ENCODE results near the gene HIPK1.

The HIPK1 gene

DNA sequence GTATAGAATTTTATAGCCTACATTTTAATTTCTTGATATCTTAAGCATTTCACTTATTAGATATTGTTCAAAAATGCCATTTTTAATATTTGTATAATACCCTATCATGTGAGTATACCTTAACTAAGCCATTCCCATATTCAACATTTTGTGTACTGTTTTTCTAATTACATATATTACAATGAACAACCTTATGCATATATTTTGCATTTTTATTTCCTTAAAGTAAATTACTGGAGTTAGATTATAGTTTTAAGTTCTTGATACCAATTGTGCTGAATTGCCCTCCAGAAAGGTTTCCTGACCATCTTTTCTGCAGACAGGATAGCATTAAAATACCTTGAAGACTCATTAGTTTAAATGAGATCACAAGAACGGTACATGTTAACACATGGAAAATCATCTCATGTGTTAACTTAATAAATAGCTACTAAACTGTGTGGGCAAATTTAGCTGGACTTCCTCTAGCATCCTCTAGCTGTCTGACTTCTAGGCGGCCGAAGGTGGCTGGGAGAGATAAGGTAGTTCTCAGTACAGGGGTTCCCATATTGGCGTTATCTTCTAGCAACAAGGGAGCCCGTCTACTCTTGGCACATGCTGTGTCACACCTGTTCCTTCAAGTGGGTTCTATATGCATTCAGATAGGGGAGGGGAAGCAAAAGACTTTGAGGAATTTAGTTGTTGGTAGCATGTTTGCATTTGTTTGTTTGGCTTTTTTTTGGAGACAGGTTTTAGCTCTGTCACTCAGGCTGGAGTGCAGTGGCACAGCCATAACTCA is 15.0 kb upstream of the HIPK1 start:
- DNase-seq: no peak

DNA sequence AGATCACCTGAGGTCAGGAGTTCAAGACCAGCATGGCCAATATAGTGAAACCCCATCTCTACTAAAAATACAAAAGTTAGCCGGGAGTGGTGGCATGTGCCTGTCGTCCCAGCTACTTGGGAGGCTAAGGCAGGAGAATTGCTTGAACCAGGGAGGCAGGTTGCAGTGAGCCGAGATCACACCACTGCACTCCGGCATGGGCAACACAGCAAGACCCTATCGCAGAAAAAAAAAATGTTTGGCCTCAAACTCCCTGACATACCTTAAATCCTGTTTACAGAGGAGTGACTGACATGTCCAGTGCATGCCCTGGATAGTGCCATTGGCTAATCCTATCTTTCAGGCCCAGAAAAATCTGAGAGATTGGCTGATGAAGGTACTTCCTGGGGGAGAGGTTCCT is 12.2 kb upstream of the HIPK1 start:
- DNase-seq: no peak

DNA sequence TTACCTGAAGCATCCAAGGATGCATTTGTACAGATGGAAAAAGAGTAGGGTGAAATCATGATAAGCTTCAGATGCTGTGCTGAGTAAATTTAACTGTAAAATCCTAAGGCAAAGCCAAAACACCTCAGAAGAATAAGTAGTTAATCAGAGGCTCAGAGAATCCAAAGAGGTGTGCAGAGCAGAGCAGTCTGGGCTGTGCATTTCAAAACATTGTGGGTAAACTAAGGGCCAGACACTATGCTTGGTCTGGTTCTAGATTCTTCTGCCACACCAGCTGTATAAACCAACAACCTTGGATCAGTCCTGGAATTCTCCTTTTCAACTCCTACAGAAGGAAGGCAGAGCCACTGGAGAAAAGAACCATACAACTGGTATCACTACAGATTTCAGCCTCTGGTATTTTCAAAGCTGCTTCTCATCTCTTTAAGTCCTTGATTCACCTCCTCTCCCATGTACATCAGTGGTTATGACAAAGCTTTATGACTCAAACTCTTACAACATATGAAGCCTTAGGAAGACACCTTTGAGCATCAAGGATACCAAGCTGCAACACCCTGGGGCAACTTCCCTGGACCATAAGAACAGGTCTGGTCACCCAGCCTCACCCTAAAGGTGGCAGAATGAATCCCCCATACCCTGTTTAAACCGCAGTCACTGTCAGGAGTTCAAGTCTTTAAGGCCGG is 11.6 kb upstream of the HIPK1 start:
- no peak for DNase-seq

DNA sequence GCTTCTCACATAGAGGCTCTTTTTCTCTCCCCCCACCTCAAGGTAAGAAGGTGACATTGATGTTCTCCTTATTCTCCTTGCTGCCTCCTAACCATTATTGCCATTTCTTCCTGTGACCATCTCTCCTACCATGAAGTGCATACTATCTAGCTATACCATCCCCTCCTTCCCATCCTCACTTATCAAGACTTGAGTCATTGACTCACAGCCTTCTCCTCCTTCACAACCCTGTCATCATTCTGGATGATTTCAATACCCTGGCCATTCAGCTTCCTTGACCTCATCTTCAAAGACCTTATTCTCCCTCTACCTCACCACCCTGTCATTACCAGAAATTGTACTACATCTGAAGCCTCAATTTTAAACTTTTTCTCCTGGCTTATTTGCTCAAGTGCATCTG is 10.9 kb upstream of the HIPK1 start:
- no peak for DNase-seq

DNA sequence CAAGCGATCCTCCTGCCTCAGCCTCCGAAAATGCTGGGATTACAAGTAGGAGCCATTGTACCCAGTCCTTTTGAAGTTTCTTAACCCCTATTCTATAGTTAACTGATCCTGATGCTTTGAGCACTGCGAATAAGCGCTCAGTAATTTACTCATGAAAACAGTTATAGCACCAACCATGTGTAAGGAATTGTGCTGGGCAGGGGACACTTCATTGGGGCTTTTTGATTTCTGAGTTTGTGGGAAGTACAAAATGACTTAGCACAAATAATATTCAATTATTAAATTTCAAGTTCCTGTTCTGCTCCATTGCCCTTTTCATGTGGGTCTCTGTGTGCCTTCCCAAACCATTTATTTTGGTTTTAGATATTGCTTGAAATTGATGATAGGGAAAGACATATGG is 6.2 kb upstream of the HIPK1 start:
- no peak for DNase-seq

DNA sequence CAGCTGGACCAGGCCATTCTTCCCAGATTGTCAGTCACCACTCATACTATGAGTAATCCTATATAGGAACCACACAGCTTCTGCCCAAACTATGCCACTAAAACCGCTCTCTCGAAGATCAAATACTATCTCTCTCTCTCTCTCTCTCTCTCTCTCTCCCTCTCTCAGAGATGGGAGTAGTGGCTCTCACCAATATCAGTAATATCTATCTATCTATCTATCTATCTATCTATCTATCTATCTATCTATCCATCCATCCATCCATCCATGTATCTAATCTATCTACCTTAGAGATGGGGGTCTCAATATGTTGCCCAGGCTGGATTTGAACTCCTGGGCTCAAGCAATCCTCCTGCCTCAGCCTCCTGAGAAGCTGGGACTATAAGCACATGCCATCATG is 4.7 kb upstream of the HIPK1 start:
- no peak for DNase-seq

DNA sequence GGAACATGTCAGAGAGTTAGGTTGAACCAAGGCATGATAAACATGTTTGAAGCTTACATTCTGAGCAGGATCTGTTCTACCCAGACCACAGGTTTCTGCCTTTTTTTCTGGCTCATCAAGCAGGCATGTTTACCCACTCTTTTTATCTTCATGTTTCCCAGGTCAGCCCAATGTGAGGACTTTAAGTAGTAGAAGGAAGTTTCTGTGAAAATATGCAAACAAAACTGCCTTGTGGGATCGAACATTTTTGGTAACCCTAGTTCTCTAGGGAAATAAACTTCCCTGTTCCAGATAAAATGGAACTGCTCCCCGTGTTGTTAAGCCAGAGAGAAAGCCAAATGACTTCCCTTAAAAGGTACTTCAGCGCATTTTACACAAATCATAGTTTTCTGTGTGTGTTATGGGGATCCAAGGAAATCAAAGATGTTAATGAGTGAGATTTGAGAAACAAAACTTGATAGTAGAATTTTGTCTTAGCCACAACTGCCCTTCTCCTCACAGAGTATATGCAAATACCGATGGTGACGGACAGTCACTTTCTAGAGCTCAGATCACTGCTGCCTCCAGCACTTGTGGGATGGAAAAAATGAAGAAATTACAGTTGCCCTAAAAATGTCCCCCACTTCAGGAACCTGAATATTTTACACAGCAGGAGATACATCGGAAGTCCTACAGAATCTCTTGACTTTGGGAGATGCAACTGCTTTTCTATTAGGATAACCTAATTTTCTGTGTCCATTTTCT is 765 bp upstream of the HIPK1 start:
- no peak for DNase-seq

DNA sequence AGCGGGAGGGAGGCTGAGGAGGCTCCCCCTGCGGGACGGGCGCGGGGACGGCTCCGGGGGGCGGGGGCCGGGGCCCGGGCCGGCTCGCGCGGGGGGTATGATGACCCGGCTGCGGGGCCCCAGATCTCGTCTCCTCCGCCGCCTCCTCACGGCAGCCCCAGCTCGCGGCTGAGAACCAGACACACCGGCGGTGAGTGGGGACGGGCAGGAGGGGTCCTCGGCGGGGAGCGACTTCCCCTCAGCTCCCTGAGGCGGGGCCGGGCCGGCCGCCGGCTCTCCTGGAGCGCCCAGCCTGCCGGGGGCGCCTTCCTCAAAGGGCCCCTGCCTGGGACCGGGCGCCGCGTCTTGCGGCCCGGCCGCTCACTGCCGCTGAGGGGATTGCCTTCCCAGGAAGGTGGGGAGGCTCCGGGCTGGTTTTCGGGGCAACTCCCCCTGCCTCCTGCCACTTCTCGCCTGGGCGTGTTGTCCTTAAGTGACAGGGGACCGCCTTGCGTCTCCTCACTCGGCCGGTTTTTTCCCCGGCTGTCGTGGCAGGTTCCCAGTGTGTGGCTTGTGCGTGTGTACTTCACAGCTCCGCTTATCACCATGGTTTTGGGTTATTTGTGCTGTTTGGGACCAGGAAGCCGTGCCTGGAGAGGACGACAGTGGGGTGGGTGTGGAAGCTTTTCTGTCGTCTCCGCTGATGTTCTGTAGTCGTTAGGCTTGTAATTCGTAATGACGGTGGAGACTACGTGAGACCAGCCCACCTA is 800 bp downstream of the HIPK1 start:
- DNase-seq: no peak

DNA sequence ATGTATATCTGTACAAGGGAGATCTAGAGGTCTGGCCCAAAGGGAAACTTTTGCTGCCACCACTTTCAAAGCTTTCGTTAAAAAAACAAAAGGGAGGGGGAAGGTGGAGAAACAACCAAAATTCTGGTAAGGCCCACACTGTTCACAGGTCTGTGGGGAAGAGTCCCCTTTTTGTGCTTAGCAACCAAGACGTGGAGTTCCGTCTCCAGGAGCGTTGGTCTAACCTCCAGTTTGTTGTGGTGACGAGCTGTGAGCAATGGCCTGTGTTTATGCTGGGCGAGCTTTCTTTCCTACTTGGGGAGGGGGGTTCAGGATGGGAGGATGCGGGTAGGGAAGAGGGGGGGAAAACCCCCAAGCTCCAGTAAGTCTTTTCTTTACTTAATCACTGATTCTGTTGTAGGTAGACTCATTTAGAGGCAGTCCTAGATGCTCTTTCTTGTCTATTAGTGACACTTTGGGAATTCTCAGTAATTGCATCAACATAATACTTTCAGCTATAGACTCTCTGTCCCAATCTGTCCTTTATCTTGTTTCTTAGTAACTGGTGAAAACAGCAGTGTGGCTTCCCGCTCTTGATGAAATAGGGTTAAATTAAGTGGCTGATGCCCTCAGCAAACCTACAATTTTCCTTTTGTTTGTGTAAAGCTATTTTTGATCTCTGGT is 1.5 kb downstream of the HIPK1 start:
- DNase-seq: no peak

DNA sequence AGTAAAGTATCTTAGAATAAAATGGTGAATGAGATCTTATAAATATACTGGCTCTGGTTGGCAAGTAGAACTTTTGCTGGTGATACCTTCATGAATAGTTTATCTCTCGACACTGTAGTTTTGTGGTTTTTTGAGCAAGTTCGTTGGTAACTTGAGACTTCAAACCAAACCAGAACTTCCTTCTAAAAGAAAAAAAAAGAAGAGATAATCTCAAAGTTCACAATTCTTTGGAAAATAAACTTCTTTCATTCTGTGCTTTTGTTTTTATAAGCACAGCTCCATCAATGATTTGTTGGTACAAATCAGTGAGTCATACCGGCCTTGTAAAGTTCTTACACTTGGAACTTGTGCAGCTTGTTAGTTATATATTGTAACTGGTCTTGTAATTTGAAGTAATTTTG is 2.3 kb downstream of the HIPK1 start:
- no peak for DNase-seq

DNA sequence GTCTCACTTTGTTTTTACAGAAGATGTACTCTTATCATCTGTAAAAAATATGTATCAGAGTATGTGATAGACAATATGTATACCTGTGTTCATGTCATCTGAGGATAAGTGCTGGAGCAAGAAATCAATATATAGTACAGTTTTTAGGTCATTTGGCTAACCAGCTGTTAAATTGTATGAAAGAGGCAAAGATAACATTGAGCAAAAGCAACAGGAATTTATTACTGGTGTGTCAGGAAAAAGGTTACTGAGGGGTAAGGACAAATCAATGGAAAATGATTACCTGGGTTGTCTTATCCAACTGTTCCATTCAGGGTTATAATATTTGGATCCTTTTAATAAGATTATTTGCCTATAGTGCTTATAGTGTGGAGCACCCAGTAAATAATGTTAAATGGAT is 4.9 kb downstream of the HIPK1 start:
- no peak for DNase-seq

DNA sequence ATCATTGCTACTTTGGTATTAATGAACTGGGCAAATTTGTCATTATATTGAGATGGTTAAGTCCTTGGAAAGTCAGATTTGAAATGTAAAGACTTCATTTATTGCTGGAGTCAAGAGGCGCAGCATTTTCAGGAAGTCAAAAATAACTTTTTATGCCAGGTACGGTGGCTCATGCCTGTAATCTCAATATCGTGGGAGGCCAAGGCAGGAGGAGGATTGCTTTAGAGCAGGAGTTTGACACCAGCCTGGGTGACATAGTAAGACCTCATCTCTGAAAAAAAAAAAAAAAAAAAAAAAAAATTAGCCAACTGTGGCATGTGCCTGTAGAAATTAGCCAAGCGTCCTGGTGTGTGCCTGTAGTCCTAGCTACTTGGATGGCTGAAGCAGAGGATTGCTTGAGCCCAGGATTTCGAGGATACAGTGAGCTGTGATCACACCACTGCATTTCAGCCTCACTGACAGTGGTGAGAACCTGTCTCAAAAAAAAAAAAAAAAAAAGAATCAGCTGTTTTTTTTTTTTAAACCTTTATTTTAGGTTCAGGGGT is 5.5 kb downstream of the HIPK1 start:
- DNase-seq: no peak

DNA sequence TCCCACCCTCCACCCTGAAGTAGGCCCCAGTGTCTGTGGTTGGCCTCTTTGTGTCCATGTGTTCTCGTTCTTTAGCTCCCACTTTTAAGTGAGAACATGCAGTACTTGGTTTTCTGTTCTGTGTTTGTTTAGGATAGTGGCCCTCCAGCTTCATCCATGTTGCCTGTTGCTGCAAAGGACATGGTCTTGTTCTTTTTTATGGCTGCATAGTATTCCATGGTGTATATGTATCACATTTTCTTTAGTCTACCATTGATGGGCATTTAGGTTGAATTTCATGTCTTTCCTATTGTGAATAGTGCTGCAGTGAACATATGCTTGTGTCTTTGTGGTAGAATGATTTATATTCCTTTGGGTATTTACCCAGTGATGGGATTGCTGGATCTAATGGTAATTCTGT is 6.1 kb downstream of the HIPK1 start:
- DNase-seq: no peak

DNA sequence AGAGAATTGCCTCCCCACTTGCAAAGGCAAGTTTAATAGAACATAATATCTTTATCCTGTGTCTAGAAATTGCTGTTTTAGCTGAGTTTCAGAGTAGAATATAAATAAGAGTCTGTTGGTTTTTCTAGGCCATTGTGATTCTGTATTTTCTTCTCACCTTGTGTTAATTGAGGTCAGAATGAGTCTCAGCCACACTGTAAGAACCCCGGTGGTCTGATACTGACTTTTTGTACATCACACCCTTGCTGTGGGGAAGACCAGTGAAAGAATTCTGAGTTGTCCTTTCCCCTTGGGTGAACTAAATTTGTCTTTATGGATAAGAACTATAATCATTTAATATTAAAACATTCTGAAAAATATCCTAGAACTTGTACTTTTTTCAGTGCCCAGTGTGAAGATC is 6.8 kb downstream of the HIPK1 start:
- no peak for DNase-seq

DNA sequence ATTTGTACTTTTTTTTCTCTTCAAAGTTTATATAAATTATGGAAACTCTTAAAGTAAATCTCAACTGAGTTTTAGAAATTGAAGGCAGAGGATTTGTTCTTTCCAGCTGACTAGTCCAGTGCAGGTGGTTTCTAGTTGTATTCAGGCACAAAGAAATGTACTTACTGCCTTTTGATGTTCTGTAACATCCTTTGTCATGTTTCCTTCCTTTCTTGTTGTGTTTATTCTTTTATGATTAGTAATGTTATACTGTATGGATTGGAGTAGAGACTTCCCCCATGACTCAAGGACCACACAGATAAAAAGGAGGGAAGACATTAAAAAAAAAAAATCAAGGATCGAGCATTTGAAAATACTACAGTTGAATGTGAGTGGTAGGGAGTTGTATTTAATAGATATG is 8.0 kb downstream of the HIPK1 start:
- no peak for DNase-seq

DNA sequence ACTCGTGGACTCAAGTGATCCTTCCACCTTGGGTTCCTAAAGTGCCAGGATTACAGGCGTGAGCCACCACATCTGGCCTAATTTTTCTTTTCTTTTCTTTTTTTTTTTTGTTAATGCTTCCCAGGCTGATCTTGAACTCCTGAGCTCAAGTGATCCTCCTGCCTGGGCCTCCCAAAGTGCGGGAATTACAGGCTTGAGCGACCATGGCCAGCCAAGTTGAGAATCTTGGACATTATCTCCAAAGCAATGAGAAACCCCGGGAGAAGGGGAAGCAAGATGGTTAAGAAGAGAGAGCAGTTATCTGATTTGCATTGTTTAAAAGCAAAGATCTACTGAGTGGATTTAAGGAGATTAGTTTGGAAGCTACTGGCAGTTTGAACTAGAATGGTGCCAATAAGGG is 9.1 kb downstream of the HIPK1 start:
- no peak for DNase-seq

DNA sequence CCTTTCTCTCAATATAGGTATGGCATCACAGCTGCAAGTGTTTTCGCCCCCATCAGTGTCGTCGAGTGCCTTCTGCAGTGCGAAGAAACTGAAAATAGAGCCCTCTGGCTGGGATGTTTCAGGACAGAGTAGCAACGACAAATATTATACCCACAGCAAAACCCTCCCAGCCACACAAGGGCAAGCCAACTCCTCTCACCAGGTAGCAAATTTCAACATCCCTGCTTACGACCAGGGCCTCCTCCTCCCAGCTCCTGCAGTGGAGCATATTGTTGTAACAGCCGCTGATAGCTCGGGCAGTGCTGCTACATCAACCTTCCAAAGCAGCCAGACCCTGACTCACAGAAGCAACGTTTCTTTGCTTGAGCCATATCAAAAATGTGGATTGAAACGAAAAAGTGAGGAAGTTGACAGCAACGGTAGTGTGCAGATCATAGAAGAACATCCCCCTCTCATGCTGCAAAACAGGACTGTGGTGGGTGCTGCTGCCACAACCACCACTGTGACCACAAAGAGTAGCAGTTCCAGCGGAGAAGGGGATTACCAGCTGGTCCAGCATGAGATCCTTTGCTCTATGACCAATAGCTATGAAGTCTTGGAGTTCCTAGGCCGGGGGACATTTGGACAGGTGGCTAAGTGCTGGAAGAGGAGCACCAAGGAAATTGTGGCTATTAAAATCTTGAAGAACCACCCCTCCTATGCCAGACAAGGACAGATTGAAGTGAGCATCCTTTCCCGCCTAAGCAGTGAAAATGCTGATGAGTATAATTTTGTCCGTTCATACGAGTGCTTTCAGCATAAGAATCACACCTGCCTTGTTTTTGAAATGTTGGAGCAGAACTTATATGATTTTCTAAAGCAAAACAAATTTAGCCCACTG is 11.5 kb downstream of the HIPK1 start:
- no peak for DNase-seq

DNA sequence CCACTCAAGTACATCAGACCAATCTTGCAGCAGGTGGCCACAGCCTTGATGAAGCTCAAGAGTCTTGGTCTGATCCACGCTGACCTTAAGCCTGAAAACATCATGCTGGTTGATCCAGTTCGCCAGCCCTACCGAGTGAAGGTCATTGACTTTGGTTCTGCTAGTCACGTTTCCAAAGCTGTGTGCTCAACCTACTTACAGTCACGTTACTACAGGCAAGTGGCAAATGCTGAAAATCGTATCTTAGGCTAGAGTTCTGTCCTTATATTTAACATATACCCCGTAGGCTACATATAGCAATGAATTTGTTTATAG is 12.1 kb downstream of the HIPK1 start:
- DNase-seq: no peak

DNA sequence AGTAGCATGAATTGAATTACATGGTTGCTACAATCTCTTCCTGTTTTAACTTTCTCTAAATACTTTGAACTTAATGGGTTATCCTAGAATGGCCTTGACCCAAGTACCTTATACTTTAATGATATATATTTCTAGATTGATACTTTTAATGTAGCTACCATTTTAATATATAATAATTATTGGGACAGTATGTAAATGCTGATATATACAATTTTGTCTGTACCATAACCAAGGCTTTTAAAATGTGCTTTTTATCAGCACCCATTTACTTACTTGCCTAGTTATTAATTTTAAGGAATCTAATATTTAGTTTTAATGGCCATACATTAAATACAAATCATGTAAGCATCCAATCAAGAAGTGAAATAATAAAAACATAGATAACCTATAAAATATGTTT is 13.4 kb downstream of the HIPK1 start:
- DNase-seq: no peak

DNA sequence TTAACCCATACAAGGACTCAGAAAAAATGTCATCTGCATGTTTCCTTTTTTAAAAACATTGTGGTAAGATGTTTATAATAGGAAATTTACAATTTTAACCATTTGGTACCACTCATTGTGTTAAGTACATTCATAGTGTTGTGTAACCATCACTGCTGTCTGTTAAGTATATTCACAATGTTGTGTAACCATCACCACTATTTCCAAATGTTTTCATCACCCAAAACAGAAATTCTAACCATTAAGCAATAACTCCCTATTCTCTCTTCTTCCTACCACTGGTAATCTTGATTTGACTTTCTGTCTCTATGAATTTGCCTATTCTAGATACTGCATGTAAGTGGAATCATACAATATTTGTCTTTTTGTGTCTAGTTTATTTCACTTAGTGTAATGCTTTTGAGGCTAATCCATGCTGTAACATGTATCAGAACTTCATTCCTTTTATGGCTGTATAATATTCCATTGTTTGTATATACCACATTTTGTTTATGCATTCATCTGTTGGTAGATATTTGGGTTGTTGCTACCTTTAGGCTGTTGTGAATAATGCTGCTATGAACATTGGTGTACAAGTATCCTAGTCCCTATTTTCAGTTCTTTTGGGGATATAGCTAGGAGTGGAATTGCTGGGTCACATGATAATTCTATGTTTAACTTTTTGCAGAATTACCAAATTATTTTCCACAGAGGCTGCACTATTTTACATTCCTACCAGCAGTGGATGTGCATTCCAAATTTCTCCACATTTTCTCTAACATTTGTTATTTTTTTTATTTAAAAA is 14.1 kb downstream of the HIPK1 start:
- no peak for DNase-seq

DNA sequence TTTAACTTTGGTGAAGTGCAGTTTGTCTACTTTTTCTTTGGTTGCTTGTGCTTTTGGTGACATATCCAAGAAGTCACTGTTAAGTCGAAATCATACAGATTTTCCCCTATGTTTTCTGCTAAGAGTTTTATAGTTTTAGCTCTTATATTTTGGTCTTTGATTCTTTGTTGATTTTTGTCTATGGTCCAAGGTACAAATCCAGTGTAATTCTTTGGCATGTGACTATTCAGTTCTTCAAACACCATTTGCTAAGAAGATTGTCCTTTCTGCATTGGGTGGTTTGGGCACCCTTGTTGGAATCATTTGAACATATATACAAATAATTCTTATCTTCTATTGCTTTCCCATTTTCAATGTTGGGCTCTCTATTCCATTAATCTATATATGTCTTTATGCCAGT is 16.2 kb downstream of the HIPK1 start:
- no peak for DNase-seq
